PC-3 (cell line): ENCODE data around the gene SGCG.

ENCODE experiments used
- CTCF ChIP-seq: fragments of 300-600 bp; sonication (generic); conservative IDR thresholded peaks from 2 replicates; pipeline ENCODE4 v1.5.1; 2017; ENCODE audit warnings: antibody characterized with exemption, low read depth, mild to moderate bottlenecking, low read length
- EZH2 ChIP-seq: fragments of 300-600 bp; sonication (generic); IDR thresholded peaks from one replicate; pipeline ENCODE4 v1.6.1; 2017; ENCODE audit warnings: antibody characterized with exemption, mild to moderate bottlenecking, low read length; ENCODE audit not compliant: unreplicated experiment
- EZH2phosphoT487 ChIP-seq: fragments of 300-600 bp; sonication (generic); IDR thresholded peaks from 2 replicates; pipeline ENCODE4 v1.6.1; 2018; ENCODE audit warnings: mild to moderate bottlenecking, antibody characterized with exemption, low read length, borderline replicate concordance

GRCh38 chr13:23348262-23349127, 167.7 kb downstream of the SGCG start:
- TF ChIP-seq CTCF = peak; percentile 38
- TF ChIP-seq EZH2 = no peak
- no peak for TF ChIP-seq EZH2phosphoT487
